ENCODE data around the gene ZNF213. TPM values are rescaled to one million over a fixed set of nuclear protein-coding genes. Genes with fewer than 3 reads are reported as not detected.
A peak's percentile ranks its signal among the peaks of the same experiment; 100 is the strongest.

The ZNF213 gene
- polyA plus RNA-seq, 3 donors = 1.5 to 2.6 (median 1.8) TPM

- Histone ChIP-seq H3K4me1 (ENCODE audit: control insufficient read depth in 1 of 2, insufficient read depth in 2 of 2, low read length in 2 of 2) (peaks cover 33 to 38% of the 10 kb centered on the region in 2 donors), H3K4me2 (replicated peaks; ENCODE audit: extremely low read depth, low read length, poor library complexity, severe bottlenecking) (peak overlapping the region; percentile 85), H3K9me3 (replicated peaks in 1 of 2; ENCODE audit: control insufficient read depth in 1 of 2, insufficient read depth in 1 of 2, low read length in 2 of 2) (no peaks in the 10 kb centered on the region), H3K36me3 (replicated peaks in 1 of 2; ENCODE audit: control insufficient read depth in 1 of 2, insufficient read depth in 2 of 2, low read length in 2 of 2) (no peaks in the 10 kb centered on the region), H4K20me1 (ENCODE audit: insufficient read depth, low read length) (no peaks in the 10 kb centered on the region), H3K9ac (ENCODE audit: insufficient read depth, low read length, poor library complexity, severe bottlenecking) (peak overlapping the region; percentile 66), H3K27ac (ENCODE audit: low read depth in 1 of 2, low read length in 2 of 2) (peak overlapping the region; percentile 51 to 53), H2AFZ (ENCODE audit: insufficient read depth, low read depth, low read length, poor library complexity, severe bottlenecking) (peak overlapping the region; percentile 91), H3K27me3 (ENCODE audit: control insufficient read depth in 2 of 2, insufficient read depth in 2 of 2, low read length in 2 of 2) (peaks cover 4 to 41% of the 10 kb centered on the region in 2 donors), H3K4me3 (replicated peaks in 1 of 3; ENCODE audit: low read depth in 2 of 3, low read length in 3 of 3) (peak overlapping the region; percentile 65 to 93 (median 74)), H3K79me2 (ENCODE audit: insufficient read depth, low read length) (no peaks in the 10 kb centered on the region)
- Mint-ChIP-seq H3K4me1 (peaks cover 31% of the 10 kb centered on the region), H3K9me3 (peaks cover 0 to 10% (median 7%) of the 10 kb centered on the region in 7 donors), H3K36me3 (peaks cover 0 to 2% of the 10 kb centered on the region in 2 donors), H3K4me3 (peak overlapping the region; percentile 87 to 92), H3K27me3 (ENCODE audit: low read depth in 3 of 3) (peaks cover 38 to 55% (median 48%) of the 10 kb centered on the region in 3 donors), H3K27ac (peak overlapping the region; percentile 71 to 88 (median 80))
- intact Hi-C loops (cut with micrococcal nuclease) = loop anchor here in 1 of 2 donors (2.0 to 10.0 kb wide), 3 partner anchors 16 to 304 kb away; partner anchors contain the start of gene ZNF213
- TF ChIP-seq, protein P1, sequence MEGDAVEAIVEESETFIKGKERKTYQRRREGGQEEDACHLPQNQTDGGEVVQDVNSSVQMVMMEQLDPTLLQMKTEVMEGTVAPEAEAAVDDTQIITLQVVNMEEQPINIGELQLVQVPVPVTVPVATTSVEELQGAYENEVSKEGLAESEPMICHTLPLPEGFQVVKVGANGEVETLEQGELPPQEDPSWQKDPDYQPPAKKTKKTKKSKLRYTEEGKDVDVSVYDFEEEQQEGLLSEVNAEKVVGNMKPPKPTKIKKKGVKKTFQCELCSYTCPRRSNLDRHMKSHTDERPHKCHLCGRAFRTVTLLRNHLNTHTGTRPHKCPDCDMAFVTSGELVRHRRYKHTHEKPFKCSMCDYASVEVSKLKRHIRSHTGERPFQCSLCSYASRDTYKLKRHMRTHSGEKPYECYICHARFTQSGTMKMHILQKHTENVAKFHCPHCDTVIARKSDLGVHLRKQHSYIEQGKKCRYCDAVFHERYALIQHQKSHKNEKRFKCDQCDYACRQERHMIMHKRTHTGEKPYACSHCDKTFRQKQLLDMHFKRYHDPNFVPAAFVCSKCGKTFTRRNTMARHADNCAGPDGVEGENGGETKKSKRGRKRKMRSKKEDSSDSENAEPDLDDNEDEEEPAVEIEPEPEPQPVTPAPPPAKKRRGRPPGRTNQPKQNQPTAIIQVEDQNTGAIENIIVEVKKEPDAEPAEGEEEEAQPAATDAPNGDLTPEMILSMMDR (IDR thresholded peaks at IDR 0.05) = no peak
- DNase-seq = peak; percentile 91 to 97 (median 92)
- WGBS (ENCODE audit: insufficient coverage) = 0% methylated on average over 48 of the region's 62 CpGs
Observed at GRCh38 chr16:3150346-3151218, 15.8 kb downstream of the ZNF213 start.

- H3K4me2 ChIP-seq (replicated peaks; ENCODE audit: extremely low read depth, low read length, poor library complexity, severe bottlenecking) = peak overlapping the region; percentile 85
- H3K4me3 ChIP-seq (replicated peaks in 1 of 3; ENCODE audit: low read depth in 2 of 3, low read length in 3 of 3) = peak overlapping the region in 1 of 3 experiments; percentile 69
- no peak overlapping the region for H3K27ac ChIP-seq (ENCODE audit: low read depth in 1 of 2, low read length in 2 of 2)
- H3K27ac Mint-ChIP-seq = peak overlapping the region in 2 of 7 donors; percentile 25 to 52
- TF ChIP-seq, protein P1 (IDR thresholded peaks at IDR 0.05) = no peak
- H3K9me3 Mint-ChIP-seq = peaks cover 0 to 10% (median 9%) of the 10 kb centered on the region in 7 donors
- H3K4me1 ChIP-seq (ENCODE audit: control insufficient read depth in 1 of 2, insufficient read depth in 2 of 2, low read length in 2 of 2) = peaks cover 33 to 38% of the 10 kb centered on the region in 2 donors
- no peaks in the 10 kb centered on the region for H3K36me3 ChIP-seq (replicated peaks in 1 of 2; ENCODE audit: control insufficient read depth in 1 of 2, insufficient read depth in 2 of 2, low read length in 2 of 2)
- no peaks in the 10 kb centered on the region for H4K20me1 ChIP-seq (ENCODE audit: insufficient read depth, low read length)
- H3K36me3 Mint-ChIP-seq = peaks cover 0 to 2% of the 10 kb centered on the region in 2 donors
- intact Hi-C loops (cut with micrococcal nuclease) = loop anchor here in 1 of 2 donors (10.0 kb wide), 2 partner anchors 47 to 303 kb away; no protein-coding TSS in a partner anchor
- H3K9me3 ChIP-seq (replicated peaks in 1 of 2; ENCODE audit: control insufficient read depth in 1 of 2, insufficient read depth in 1 of 2, low read length in 2 of 2) = no peaks in the 10 kb centered on the region
- no peak overlapping the region for H2AFZ ChIP-seq (ENCODE audit: insufficient read depth, low read depth, low read length, poor library complexity, severe bottlenecking)
- H3K79me2 ChIP-seq (ENCODE audit: insufficient read depth, low read length) = no peaks in the 10 kb centered on the region
- H3K4me1 Mint-ChIP-seq = peaks cover 31% of the 10 kb centered on the region
- peak in 1 of 3 donors; percentile 9 for DNase-seq
- H3K27me3 Mint-ChIP-seq (ENCODE audit: low read depth in 3 of 3) = peaks cover 50 to 66% (median 61%) of the 10 kb centered on the region in 3 donors
- H3K4me3 Mint-ChIP-seq = peak overlapping the region; percentile 82 to 90
- peaks cover 4 to 53% of the 10 kb centered on the region in 2 donors for H3K27me3 ChIP-seq (ENCODE audit: control insufficient read depth in 2 of 2, insufficient read depth in 2 of 2, low read length in 2 of 2)
- no peak overlapping the region for H3K9ac ChIP-seq (ENCODE audit: insufficient read depth, low read length, poor library complexity, severe bottlenecking)
- 0% methylated on average over 9 of the region's 15 CpGs for WGBS (ENCODE audit: insufficient coverage)
Observed at GRCh38 chr16:3152027-3152276, 17.1 kb downstream of the ZNF213 start.

Measured in CD14-positive monocyte (primary cell).